Thyroid gland (tissue), 4 donors: Measurements from ENCODE around the gene XPNPEP2.
A peak's percentile ranks its signal among the peaks of the same experiment; 100 is the strongest.

ENCODE experiments used
- POLR2A ChIP-seq, 2 donors: fragments of 450-650 bp; IDR thresholded peaks; one replicate each; pipeline ENCODE4 v1.6.1; 2017; ENCODE audit warnings: antibody characterized with exemption in 2 of 2, mild to moderate bottlenecking in 2 of 2, moderate library complexity in 1 of 2
- TF ChIP-seq, protein P1 (sequence below), 6 experiments: fragments of 200-600 bp in 3 of 6; fragments of 450-650 bp in 3 of 6; sonication (generic) in 3 of 6; IDR thresholded peaks; one replicate each; pipeline ENCODE4 v1.5.1; 2016 to 2019; ENCODE audit warnings: antibody characterized with exemption in 6 of 6, mild to moderate bottlenecking in 2 of 6, inconsistent platforms in 1 of 6, moderate library complexity in 1 of 6

DNA sequence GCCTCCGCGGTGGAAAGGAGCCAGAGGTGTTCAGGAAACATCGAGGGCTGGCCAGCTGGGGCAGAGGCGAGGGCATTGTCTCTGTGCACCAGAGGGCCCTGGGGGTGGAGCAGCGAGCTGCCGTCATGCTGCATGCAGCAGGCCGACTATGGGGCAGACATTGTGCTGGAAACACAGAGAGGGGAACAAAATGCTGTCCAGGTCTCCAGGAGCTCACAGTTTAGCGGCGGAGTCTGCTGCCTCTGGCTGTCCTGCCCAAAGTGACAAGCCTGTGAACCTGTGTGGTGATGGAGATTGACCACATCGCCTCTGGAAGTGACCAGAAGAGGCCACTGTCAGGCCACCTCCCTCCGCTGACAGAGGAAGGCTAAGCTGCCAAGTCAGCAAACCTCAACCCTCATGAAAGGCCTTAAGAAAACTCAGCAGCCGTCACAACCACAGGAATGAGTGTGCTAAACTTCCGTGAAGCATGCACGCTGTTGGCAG lies 20.8 kb downstream of the XPNPEP2 start:
- no peak for TF ChIP-seq POLR2A (IDR thresholded peaks at IDR 0.05)
- TF ChIP-seq, protein P1, sequence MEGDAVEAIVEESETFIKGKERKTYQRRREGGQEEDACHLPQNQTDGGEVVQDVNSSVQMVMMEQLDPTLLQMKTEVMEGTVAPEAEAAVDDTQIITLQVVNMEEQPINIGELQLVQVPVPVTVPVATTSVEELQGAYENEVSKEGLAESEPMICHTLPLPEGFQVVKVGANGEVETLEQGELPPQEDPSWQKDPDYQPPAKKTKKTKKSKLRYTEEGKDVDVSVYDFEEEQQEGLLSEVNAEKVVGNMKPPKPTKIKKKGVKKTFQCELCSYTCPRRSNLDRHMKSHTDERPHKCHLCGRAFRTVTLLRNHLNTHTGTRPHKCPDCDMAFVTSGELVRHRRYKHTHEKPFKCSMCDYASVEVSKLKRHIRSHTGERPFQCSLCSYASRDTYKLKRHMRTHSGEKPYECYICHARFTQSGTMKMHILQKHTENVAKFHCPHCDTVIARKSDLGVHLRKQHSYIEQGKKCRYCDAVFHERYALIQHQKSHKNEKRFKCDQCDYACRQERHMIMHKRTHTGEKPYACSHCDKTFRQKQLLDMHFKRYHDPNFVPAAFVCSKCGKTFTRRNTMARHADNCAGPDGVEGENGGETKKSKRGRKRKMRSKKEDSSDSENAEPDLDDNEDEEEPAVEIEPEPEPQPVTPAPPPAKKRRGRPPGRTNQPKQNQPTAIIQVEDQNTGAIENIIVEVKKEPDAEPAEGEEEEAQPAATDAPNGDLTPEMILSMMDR (IDR thresholded peaks at IDR 0.05): peak in 3 of 6 experiments; percentile 25 to 32 (median 26)
